Endothelial cell of umbilical vein (primary cell): ENCODE measurements around the gene ARFGAP3. TPM values are rescaled to one million over a fixed set of nuclear protein-coding genes. Genes with fewer than 3 reads are reported as not detected.

Experiments used
- BruUV-seq: library from RNA; stranded (reverse); fragments of 400-500 nt; replicated peaks from 2 replicates; lab custom pipeline; 2021; lab: Mats Ljungman, UMichigan
- CTCF ChIA-PET: fragments of 300-600, 350-600 bp; sonication (Branson Sonifier 250); formaldehyde crosslinking; loops from one replicate; lab custom pipeline; 2021; ENCODE audit warnings: antibody characterized with exemption, inconsistent platforms; lab: Charles Lee
- POLR2A ChIA-PET: fragments of 300-600, 350-600 bp; sonication (Branson Sonifier 250); formaldehyde crosslinking; loops from one replicate; lab custom pipeline; 2021; ENCODE audit warnings: antibody characterized with exemption, inconsistent platforms; lab: Charles Lee
- DNase-seq: peaks from one replicate; pipeline ENCODE4 v3.0.0-alpha.2; 2011; ENCODE audit warnings: low read depth, low spot score
- FAIRE-seq: peaks from 2 replicates; lab custom pipeline; 2011; peaks lifted over from hg19 to GRCh38; lab: Jason Lieb, UNC
- H2AFZ ChIP-seq: 2 replicates; pipeline ENCODE4 v1.6.0; 2012; ENCODE audit warnings: low read depth, low read length, control low read depth, inconsistent platforms
- H3K27ac ChIP-seq: 2 replicates; pipeline ENCODE4 v1.5.1; 2011; ENCODE audit warnings: low read depth, mild to moderate bottlenecking, control low read depth, low read length, moderate library complexity; ENCODE audit not compliant: insufficient read depth
- H3K27me3 ChIP-seq, 2 experiments: 2 replicates each; pipeline versions ENCODE4 v1.6.0 to v1.6.1; 2011; ENCODE audit warnings: low read length in 2 of 2, mixed read lengths in 1 of 2; ENCODE audit not compliant: control insufficient read depth in 2 of 2, insufficient read depth in 2 of 2
- H3K36me3 ChIP-seq, 2 experiments: 2 replicates in 1 of 2; 3 replicates in 1 of 2; pipeline ENCODE4 v1.5.1; 2011; ENCODE audit warnings: low read length in 2 of 2, mild to moderate bottlenecking in 1 of 2, moderate library complexity in 1 of 2; ENCODE audit not compliant: control insufficient read depth in 2 of 2, insufficient read depth in 2 of 2; ENCODE audit errors: extremely low read depth in 1 of 2
- H3K4me1 ChIP-seq: 3 replicates; pipeline ENCODE4 v1.5.1; 2011; ENCODE audit warnings: mild to moderate bottlenecking, low read length; ENCODE audit not compliant: control insufficient read depth, insufficient read depth; ENCODE audit errors: extremely low read depth
- H3K4me2 ChIP-seq: 2 replicates; pipeline ENCODE4 v1.6.1; 2011; ENCODE audit warnings: low read length, control low read depth, mixed read lengths; ENCODE audit not compliant: insufficient read depth
- H3K4me3 ChIP-seq, 3 experiments: fragments of 200-600 bp in 1 of 3; sonication (generic), shearing (Covaris generic) in 1 of 3; replicated peaks in 1 of 3; 2 replicates each; pipeline ENCODE4 v1.5.1; 2011 to 2016; ENCODE audit warnings: control low read depth in 3 of 3, low read length in 3 of 3, mild to moderate bottlenecking in 2 of 3, inconsistent platforms in 1 of 3, low read depth in 1 of 3, moderate library complexity in 1 of 3; ENCODE audit not compliant: insufficient read depth in 1 of 3
- H3K79me2 ChIP-seq: 2 replicates; pipeline ENCODE4 v1.6.0; 2012; ENCODE audit warnings: low read length, inconsistent platforms; ENCODE audit not compliant: control insufficient read depth, insufficient read depth
- H3K9ac ChIP-seq: replicated peaks from 2 replicates; pipeline ENCODE3; 2011; ENCODE audit warnings: low read length, control low read depth; ENCODE audit not compliant: insufficient read depth; ENCODE audit errors: extremely low read depth
- H3K9me1 ChIP-seq: replicated peaks from 3 replicates; pipeline ENCODE4 v1.6.0; 2011; ENCODE audit warnings: mild to moderate bottlenecking, low read length; ENCODE audit not compliant: control insufficient read depth, insufficient read depth; ENCODE audit errors: extremely low read depth
- H3K9me3 ChIP-seq: replicated peaks from 2 replicates; pipeline ENCODE4 v1.5.1; 2012; ENCODE audit warnings: low read length, inconsistent platforms; ENCODE audit not compliant: control insufficient read depth, insufficient read depth
- H4K20me1 ChIP-seq: replicated peaks from 2 replicates; pipeline ENCODE3; 2011; ENCODE audit warnings: mild to moderate bottlenecking, low read length; ENCODE audit not compliant: control insufficient read depth, insufficient read depth; ENCODE audit errors: extremely low read depth
- FOS ChIP-seq: IDR thresholded peaks from 2 replicates; pipeline ENCODE4 v1.6.1; 2011; ENCODE audit warnings: mild to moderate bottlenecking, low read length, moderate library complexity, borderline replicate concordance; ENCODE audit not compliant: insufficient read depth
- JUN ChIP-seq: IDR thresholded peaks from 2 replicates; pipeline ENCODE4 v1.6.1; 2011; ENCODE audit warnings: borderline replicate concordance, low read depth; ENCODE audit not compliant: insufficient read length, insufficient read depth
- MAX ChIP-seq: IDR thresholded peaks from 2 replicates; pipeline ENCODE4 v1.6.1; 2011; ENCODE audit not compliant: insufficient read depth, insufficient read length
- MYC ChIP-seq: IDR thresholded peaks from one replicate; pipeline ENCODE4 v1.6.1; 2011; ENCODE audit warnings: mild to moderate bottlenecking, low read depth, low read length
- POLR2A ChIP-seq: IDR thresholded peaks from 2 replicates; pipeline ENCODE4 v1.6.1; 2012; ENCODE audit warnings: low read depth, mild to moderate bottlenecking, control low read depth, low read length
- POLR2AphosphoS5 ChIP-seq: IDR thresholded peaks from 2 replicates; pipeline ENCODE4 v1.6.1; 2012; ENCODE audit warnings: low read depth, mild to moderate bottlenecking, control low read depth, low read length, moderate library complexity; ENCODE audit not compliant: insufficient read depth
- dilution Hi-C: fragments of 300-500 bp; cut with MboI; formaldehyde crosslinking; loops from one replicate; pipeline ENCODE4 v1.15.0; 2019; ENCODE audit warnings: low sequenced_read_pairs; ENCODE audit not compliant: extremely low pct_ligation_motif_present
- intact Hi-C: fragments of 100-400 bp; cut with micrococcal nuclease; formaldehyde crosslinking; loops from one replicate; pipeline ENCODE4 v1.10.0; 2022
- polyA plus RNA-seq, 4 experiments: library from polyadenylated mRNA; depleted of rRNA in 3 of 4; stranded (reverse) in 3 of 4; unstranded in 1 of 4; fragments of >200 nt; gene quantifications; 2 replicates each; pipeline versions ENCODE4 v1.2.1 to v1.2.3, GENCODE V29; 2011 to 2012; ENCODE audit warnings: missing spikeins in 1 of 4
- total RNA-seq: library from RNA; stranded (reverse); gene quantifications from 2 replicates; pipeline ENCODE4 v1.2.3, GENCODE V29; 2021
- TF ChIP-seq, protein P1 (sequence below), 2 donors: IDR thresholded peaks; 1 replicate in 1 of 2; 2 replicates in 1 of 2; pipeline ENCODE4 v1.5.1; 2011; ENCODE audit warnings: low read length in 2 of 2, mild to moderate bottlenecking in 2 of 2, moderate library complexity in 2 of 2, control low read depth in 1 of 2, inconsistent platforms in 1 of 2, low read depth in 1 of 2; ENCODE audit not compliant: insufficient read depth in 1 of 2; ENCODE audit errors: extremely low read depth in 1 of 2

Gene ARFGAP3
- total and polyA plus RNA-seq, 2 donors (not counting 3 experiments of a cell fraction or from before 2014, with no cell fraction given) = 29.1 to 33.4 TPM

DNA sequence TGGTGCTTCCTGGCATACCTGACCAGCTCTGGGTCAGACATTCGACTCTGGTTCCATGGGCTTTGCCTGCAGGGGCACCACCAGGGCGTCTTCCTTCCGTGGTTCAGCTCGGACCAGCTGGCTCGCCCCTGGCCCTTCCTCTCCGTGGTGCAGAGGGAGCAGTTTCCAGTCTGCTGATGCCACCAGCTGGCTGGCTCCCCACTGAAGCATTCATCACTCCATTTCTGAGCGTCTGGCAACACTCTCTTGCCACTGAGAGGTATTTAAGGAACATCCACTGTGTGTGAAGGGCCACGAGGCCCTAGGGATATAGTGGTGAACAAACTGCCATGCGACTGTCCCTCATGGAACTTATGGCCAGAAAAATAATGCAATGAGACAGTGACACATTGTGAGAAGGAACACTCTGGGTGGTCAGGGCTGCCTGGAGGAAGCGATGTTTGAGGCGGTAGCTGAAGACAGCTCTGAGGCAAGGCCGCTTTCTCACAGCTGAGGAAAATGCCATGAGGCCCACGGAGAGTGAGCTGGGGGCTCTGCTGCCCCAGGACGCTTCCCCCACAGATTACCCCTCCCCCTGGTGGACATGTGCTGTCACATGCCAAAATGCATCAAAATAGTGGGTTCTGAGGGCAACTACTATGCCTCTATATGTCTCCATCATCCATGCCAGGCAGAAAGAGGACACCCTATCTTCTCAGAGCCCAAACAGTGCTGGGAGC lies 44.9 kb upstream of the ARFGAP3 start:
- Histone ChIP-seq H3K9me1 (no peaks in the 10 kb centered on the region), H3K4me1 (peaks cover 22% of the 10 kb centered on the region), H3K9ac (no peak overlapping the region), H3K36me3 (no peaks in the 10 kb centered on the region), H3K79me2 (peaks cover 9% of the 10 kb centered on the region), H4K20me1 (no peaks in the 10 kb centered on the region), H3K9me3 (no peaks in the 10 kb centered on the region), H3K27me3 (no peaks in the 10 kb centered on the region), H3K4me2 (no peak overlapping the region), H2AFZ (no peak overlapping the region), H3K27ac (no peak overlapping the region), H3K4me3 (no peak overlapping the region)
- TF ChIP-seq FOS = no peak
- TF ChIP-seq POLR2A = no peak
- TF ChIP-seq MAX = no peak
- TF ChIP-seq JUN = no peak
- no peak for TF ChIP-seq POLR2AphosphoS5
- TF ChIP-seq, protein P1, sequence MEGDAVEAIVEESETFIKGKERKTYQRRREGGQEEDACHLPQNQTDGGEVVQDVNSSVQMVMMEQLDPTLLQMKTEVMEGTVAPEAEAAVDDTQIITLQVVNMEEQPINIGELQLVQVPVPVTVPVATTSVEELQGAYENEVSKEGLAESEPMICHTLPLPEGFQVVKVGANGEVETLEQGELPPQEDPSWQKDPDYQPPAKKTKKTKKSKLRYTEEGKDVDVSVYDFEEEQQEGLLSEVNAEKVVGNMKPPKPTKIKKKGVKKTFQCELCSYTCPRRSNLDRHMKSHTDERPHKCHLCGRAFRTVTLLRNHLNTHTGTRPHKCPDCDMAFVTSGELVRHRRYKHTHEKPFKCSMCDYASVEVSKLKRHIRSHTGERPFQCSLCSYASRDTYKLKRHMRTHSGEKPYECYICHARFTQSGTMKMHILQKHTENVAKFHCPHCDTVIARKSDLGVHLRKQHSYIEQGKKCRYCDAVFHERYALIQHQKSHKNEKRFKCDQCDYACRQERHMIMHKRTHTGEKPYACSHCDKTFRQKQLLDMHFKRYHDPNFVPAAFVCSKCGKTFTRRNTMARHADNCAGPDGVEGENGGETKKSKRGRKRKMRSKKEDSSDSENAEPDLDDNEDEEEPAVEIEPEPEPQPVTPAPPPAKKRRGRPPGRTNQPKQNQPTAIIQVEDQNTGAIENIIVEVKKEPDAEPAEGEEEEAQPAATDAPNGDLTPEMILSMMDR (IDR thresholded peaks at IDR 0.05; ENCODE audit: extremely low read depth in 1 of 2, insufficient read depth in 1 of 2, low read depth in 1 of 2, low read length in 2 of 2) = peak; percentile 14 to 29
- no peak for TF ChIP-seq MYC
- BruUV-seq = no TSS peak
- FAIRE-seq (no peak), DNase-seq (no peak)
- CTCF ChIA-PET = interaction anchor here (1.2 kb wide), 1 partner anchor 25 kb away, joined by 3 read pairs; no protein-coding TSS in a partner anchor
- POLR2A ChIA-PET = interaction anchor here (0.6 kb wide), 1 partner anchor 428 kb away, joined by 3 read pairs; no protein-coding TSS in a partner anchor
- dilution Hi-C loops = no loop called here
- intact Hi-C loops = no loop called here
